Measurements from ENCODE around the gene CCDC87.
"Not testable (repeated sequence)": the region's sequence is repeated elsewhere in the genome, so short reads cannot be mapped to it uniquely, and the experiment has no call there.

CCDC87 gene

GRCh38 chr11:66550887-66551286, 42.0 kb downstream of the CCDC87 start:
- DNase-seq (ENCODE audit: low spot score), result no peak

GRCh38 chr11:66549696-66550095, 43.2 kb downstream of the CCDC87 start:
- DNase-seq (ENCODE audit: low spot score), result no peak

- no peak for DNase-seq (ENCODE audit: low spot score)
Measured at GRCh38 chr11:66548774-66549630, 43.9 kb downstream of the CCDC87 start.

- no peak for DNase-seq (ENCODE audit: low spot score)
Measured at GRCh38 chr11:66548041-66548440, 44.8 kb downstream of the CCDC87 start.

- no peak for DNase-seq (ENCODE audit: low spot score)
Measured at GRCh38 chr11:66547662-66548009, 45.2 kb downstream of the CCDC87 start.

- no peak for DNase-seq (ENCODE audit: low spot score)
Measured at GRCh38 chr11:66546966-66547661, 45.7 kb downstream of the CCDC87 start.

GRCh38 chr11:66546368-66546965, 46.4 kb downstream of the CCDC87 start, which contains the start of gene ACTN3:
TSS of gene ACTN3 (plus strand) at chr11:66546903. CDS start at chr11:66546938, 35 bp downstream.
- DNase-seq (ENCODE audit: low spot score), result peak; percentile 77

- peak; percentile 97 for DNase-seq (ENCODE audit: low spot score)
Measured at GRCh38 chr11:66545701-66546367, 47.0 kb downstream of the CCDC87 start, which contains the start of gene ZDHHC24. TSS of gene ZDHHC24 (minus strand) at chr11:66546048. CDS start at chr11:66546003, 45 bp downstream.

- DNase-seq (ENCODE audit: low spot score), result not testable (repeated sequence)
Measured at GRCh38 chr11:66544952-66545351, 47.9 kb downstream of the CCDC87 start.

GRCh38 chr11:66543263-66544107, 49.4 kb downstream of the CCDC87 start:
- DNase-seq (ENCODE audit: low spot score), result peak; percentile 33

- DNase-seq (ENCODE audit: low spot score), result no peak
Measured at GRCh38 chr11:66542362-66542761, 50.5 kb downstream of the CCDC87 start.

GRCh38 chr11:66541892-66542291, 51.0 kb downstream of the CCDC87 start:
- DNase-seq (ENCODE audit: low spot score), result no peak

GRCh38 chr11:66540598-66540997, 52.3 kb downstream of the CCDC87 start:
- DNase-seq (ENCODE audit: low spot score), result not testable (repeated sequence)

Data from cerebellar cortex (tissue), 1 donor.